Stimulated activated CD4-positive, alpha-beta T cell treated with anti-CD3 and anti-CD28 coated beads, Interleukin-12 subunit alpha, Interleukin-12 subunit beta, amount 100 ng/mL, for 48 hours (primary cell): ENCODE data around the gene CLCN1.

Experiments
- DNase-seq, 3 donors: peaks; one replicate each; pipeline ENCODE4 v3.0.0-alpha.2; 2020; ENCODE audit warnings: low read depth in 2 of 3, low spot score in 1 of 3

Gene CLCN1

GRCh38 chr7:143331179-143331801 lies 15.4 kb downstream of the CLCN1 start:
- DNase-seq: no peak

DNA sequence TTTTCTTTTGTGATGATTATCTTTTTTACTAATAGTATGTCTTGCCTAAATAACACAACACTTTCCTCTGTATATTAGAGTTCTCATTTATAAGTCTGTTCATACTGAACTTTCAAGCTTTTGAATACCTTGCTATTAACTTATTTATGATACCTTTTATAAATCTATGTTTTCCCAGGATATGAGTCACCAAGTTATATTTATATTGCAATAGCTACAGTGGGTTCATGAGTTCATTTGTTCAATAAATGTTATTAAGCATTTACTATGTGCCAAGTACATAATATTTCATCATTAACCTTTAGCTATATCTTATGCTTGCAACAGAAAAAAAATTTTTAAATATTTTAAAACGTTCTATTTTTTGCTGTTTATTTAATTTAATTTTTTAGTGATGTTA lies 18.3 kb downstream of the CLCN1 start:
- no peak for DNase-seq

GRCh38 chr7:143337216-143337615 lies 21.3 kb downstream of the CLCN1 start:
- no peak for DNase-seq

DNA sequence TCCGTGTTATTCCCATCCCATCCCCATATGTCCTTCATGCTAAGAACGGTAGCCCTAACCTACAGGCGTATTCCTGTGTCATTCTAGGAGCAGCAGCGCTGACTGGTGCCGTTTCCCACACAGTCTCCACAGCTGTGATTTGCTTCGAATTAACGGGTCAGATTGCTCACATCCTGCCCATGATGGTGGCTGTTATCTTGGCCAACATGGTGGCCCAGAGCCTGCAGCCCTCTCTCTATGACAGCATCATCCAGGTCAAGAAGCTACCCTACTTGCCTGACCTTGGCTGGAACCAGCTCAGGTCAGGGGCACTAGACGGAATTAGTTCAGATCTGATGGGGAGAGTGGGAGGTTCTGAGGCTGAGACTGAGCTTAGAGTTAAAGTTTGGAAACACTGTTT lies 25.9 kb downstream of the CLCN1 start:
- DNase-seq: no peak

- DNase-seq: no peak
These were observed 27.7 kb downstream of the CLCN1 start for GRCh38 chr7:143343596-143343995.

DNA sequence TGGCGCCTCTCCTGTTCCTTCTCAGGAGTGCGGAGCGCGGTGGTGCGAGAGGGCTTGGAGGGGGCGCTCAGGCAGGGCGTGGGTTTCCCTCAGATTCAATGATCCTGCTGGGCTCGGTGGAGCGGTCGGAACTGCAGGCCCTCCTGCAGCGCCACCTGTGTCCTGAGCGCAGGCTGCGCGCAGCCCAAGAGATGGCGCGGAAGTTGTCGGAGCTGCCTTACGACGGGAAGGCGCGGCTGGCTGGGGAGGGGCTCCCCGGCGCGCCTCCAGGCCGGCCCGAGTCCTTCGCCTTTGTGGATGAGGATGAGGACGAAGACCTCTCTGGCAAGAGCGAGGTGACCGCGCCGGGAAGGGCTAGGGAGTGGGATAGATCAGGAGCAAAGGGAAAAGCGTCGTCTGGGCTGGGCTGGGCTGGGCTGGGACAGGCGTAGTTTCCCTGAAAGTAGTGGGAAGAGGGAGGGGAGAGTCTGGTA lies 29.6 kb downstream of the CLCN1 start:
- DNase-seq: peak; percentile 46 to 67 (median 57)

DNA sequence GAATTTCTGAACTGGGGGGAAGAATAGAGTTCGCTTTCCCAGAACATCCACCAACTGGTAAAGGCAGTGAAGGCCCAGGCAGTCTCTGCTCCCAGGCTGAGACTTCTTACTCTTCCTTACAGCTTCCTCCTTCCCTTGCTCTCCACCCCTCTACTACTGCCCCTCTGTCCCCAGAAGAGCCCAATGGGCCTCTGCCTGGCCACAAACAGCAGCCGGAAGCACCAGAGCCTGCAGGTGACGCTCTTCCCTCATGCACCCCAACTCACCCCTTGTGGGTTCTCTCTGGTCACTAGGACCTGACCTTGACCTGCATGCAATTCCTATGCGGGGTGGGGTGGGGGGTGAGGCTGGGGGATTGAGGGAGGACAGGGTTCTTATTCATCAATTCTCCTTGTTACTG lies 30.1 kb downstream of the CLCN1 start:
- no peak for DNase-seq

GRCh38 chr7:143347950-143348349 lies 32.0 kb downstream of the CLCN1 start:
- DNase-seq: no peak

- DNase-seq: no peak
These were observed 35.1 kb downstream of the CLCN1 start for GRCh38 chr7:143351060-143351459.

GRCh38 chr7:143351574-143351973 lies 35.7 kb downstream of the CLCN1 start:
- DNase-seq: no peak

DNA sequence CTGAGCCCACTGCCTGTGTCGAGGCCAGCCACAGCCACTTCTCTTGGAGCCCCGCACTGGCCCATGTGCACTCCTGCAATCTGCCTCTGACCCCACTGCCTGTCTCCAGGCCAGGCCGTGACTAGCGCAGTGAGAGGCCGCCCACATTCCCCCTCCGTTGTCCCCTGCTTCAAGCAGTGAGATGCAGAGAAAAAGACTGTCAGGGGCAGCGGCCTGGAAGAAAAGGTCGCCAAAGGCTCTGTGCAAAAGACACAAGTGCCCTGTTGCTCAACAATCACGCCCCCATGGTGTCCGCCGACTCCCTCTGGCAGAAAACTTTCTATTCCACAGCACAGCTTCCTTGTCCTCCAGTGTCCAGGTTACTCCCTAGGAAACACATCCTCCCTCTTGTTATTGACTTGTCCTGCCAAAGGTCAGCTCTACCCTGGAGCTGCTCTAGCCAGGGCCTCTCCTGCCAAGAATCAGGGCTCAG lies 36.7 kb downstream of the CLCN1 start:
- no peak for DNase-seq

GRCh38 chr7:143354376-143354775 lies 38.5 kb downstream of the CLCN1 start:
- no peak for DNase-seq

- DNase-seq: no peak
These were observed 39.1 kb downstream of the CLCN1 start for GRCh38 chr7:143354965-143355364.

DNA sequence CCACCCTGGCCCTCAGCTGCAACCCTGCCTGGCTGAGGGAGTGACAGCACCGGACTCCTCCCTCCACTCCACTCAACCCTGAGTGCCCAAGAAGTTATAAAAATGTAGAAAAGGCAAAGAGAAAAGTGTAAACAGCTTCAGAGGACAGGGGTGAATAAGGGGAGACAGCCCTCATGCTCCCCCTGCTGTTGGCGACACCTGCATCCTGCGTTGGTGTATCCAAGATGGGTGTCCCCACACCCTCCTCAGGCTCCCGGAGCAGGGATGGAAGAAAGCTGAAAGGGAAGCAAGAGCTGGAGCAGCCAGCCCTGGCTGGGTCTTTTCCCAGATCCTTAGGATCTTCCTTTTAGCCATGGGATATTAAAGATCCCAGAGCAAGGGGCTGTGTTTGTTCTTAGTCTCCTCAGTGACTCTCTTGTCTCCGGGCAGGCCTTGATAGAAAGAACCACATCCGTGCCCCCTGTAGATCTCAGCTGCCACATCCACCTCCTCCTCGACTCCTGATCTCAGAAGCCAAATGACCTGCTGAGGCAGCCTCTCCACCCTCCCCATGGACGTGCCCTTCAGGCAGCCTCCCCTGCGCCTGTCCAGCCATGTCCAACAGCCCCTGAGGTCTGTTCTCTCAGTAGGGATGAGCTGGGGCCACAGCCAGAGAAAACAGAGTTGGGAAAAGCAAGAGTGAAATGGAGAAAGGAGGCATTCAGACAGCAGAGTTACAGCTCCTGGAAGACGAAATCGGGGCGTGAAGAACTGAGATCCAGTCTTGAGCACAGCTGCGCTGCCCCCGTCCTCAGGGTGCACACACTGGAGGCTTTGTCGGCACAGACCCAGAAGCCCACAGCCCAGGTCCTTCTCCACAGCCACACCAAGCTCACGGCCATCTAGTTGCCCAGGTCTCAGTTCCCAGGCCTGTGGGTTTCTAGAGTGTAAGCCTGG lies 39.8 kb downstream of the CLCN1 start:
- no peak for DNase-seq

DNA sequence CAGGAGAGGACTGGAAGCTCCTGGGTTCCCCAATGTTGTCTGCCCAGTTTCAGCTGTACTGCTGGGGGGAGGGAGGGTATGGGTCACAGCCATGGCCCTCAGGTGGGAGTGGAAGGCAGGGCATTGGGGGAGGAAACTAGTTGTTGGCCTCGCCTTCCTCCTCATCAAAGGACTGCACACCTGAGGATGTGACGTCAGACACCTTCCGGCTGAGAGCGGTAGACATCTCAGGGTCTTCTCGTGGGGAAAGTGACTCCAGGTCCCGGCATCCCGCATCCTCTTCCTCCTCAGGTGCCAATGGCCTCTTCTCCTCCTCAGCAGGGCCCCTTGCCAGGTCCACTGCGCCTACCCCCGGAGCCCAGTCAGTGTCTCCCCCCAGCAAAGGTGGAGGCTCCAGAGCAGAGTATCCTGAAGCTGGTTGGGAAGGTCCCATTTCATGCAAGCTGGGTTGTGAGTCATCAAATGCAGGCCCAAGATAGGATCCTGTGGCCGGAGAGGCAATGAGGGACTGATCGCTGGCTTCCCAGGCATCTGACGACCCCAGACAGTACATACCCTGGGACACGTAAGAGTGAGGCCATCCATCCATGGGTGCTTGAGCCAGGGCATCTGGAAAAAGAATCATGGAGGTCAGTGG lies 40.6 kb downstream of the CLCN1 start:
- DNase-seq: no peak

GRCh38 chr7:143358626-143359025 lies 42.7 kb downstream of the CLCN1 start:
- DNase-seq: no peak

DNA sequence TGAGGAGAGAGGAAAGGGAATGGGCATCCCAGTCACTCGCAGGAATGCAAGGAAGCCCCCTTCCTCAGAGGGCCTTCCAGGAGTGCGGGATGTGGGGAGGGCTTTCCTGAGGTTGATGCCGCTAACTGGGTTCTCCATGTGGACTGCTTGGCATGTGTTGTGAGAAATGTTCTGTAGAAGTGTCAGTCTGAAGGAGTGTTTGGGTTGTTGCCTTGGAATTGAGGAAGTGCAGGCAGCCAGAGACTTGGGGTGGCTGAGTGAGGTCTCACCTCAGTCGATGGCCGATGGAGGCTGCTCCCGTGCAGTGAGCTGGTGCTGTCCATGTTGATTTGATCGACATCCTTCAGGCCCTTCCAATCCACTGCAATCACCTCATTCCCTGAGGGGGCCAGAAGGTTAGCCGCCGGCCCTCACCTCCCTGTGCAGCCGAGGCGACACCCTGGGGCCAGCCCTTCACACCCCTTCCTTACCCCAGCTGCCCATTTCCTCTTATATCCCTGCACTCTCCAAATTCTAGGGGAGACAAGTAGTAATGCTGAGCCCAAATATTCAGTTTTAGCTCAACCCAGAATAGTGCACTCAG lies 44.0 kb downstream of the CLCN1 start:
- no peak for DNase-seq

- no peak for DNase-seq
These were observed 45.1 kb downstream of the CLCN1 start for GRCh38 chr7:143360788-143361551.

GRCh38 chr7:143361552-143362130 lies 45.7 kb downstream of the CLCN1 start:
- DNase-seq: no peak
